ENCODE measurements around the gene TEKT1. TPM values are rescaled to one million over a fixed set of nuclear protein-coding genes. Genes with fewer than 3 reads are reported as not detected.

The TEKT1 gene
- total RNA-seq, 1 donor from 2014 or later, result not detected

DNA sequence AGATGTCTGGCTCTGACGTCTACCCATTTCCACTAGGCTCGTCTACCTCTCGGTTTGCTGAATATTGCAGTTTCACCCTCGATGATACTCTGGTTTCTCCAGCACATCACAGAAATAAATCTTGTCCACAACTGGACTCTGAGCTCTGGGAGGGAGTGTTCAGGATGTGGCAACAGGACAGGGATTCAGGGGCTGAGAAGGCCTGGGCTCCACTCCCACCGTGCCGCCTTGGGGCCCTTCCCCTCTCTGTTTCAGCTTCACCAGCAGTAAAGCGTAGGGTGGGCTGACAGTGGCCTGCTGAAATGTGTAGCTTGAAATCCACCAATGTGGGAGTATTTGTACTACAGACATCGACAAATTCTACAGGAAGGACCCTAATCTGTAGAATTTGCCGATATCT is 20.0 kb downstream of the TEKT1 start:
- H3K4me3 Mint-ChIP-seq (ENCODE audit: unreplicated experiment), result no peak overlapping the region
- TF ChIP-seq CTCF (IDR thresholded peaks at IDR 0.05; ENCODE audit: insufficient read depth, low read depth, low read length), result no peak
- TF ChIP-seq EZH2 (IDR thresholded peaks at IDR 0.05; ENCODE audit: insufficient read depth, low read length), result no peak

GRCh38 chr17:6800422-6801027 is 31.0 kb downstream of the TEKT1 start:
- Mint-ChIP-seq H3K9me3 (ENCODE audit: unreplicated experiment) (peaks cover 8% of the 10 kb centered on the region), H3K4me1 (ENCODE audit: low read depth, unreplicated experiment) (peaks cover 3% of the 10 kb centered on the region), H3K36me3 (ENCODE audit: low read depth, unreplicated experiment) (no peaks in the 10 kb centered on the region), H3K27ac (ENCODE audit: unreplicated experiment) (no peak overlapping the region), H3K27me3 (ENCODE audit: low read depth, unreplicated experiment) (peaks cover 29% of the 10 kb centered on the region), H3K4me3 (ENCODE audit: unreplicated experiment) (no peak overlapping the region)
- no peaks in the 10 kb centered on the region for H3K9me3 ChIP-seq (ENCODE audit: insufficient read depth, low read depth, low read length)
- no peaks in the 10 kb centered on the region for H3K27me3 ChIP-seq (ENCODE audit: insufficient read depth, low read length)
- no peaks in the 10 kb centered on the region for H4K20me1 ChIP-seq (ENCODE audit: insufficient read depth, low read length)
- no peak overlapping the region for H3K27ac ChIP-seq (ENCODE audit: low read depth, low read length)
- no peak for DNase-seq (ENCODE audit: low read depth)
- H3K79me2 ChIP-seq (ENCODE audit: insufficient read depth, low read length), result no peaks in the 10 kb centered on the region
- no peak overlapping the region for H2AFZ ChIP-seq (ENCODE audit: low read depth, low read length)
- TF ChIP-seq EZH2 (IDR thresholded peaks at IDR 0.05; ENCODE audit: insufficient read depth, low read length), result no peak
- no peak for TF ChIP-seq CTCF (IDR thresholded peaks at IDR 0.05; ENCODE audit: insufficient read depth, low read depth, low read length)
- H3K36me3 ChIP-seq (ENCODE audit: insufficient read depth, low read length), result no peaks in the 10 kb centered on the region
- H3K4me3 ChIP-seq (ENCODE audit: insufficient read depth, low read depth, low read length), result no peak overlapping the region
- no peak overlapping the region for H3K4me2 ChIP-seq (ENCODE audit: low read length)
- H3K4me1 ChIP-seq (ENCODE audit: insufficient read depth, low read length), result no peaks in the 10 kb centered on the region
- H3K9ac ChIP-seq (ENCODE audit: low read length), result no peak overlapping the region
- FAIRE-seq, result no peak

More for the DNA sequence above, 20.0 kb downstream of the TEKT1 start:
- Histone ChIP-seq H3K27me3 (ENCODE audit: insufficient read depth, low read length) (no peaks in the 10 kb centered on the region), H3K36me3 (ENCODE audit: insufficient read depth, low read length) (no peaks in the 10 kb centered on the region), H3K9me3 (ENCODE audit: insufficient read depth, low read depth, low read length) (no peaks in the 10 kb centered on the region), H3K4me2 (ENCODE audit: low read length) (no peak overlapping the region), H4K20me1 (ENCODE audit: insufficient read depth, low read length) (no peaks in the 10 kb centered on the region), H3K9ac (ENCODE audit: low read length) (no peak overlapping the region), H3K4me3 (ENCODE audit: insufficient read depth, low read depth, low read length) (no peak overlapping the region), H3K79me2 (ENCODE audit: insufficient read depth, low read length) (no peaks in the 10 kb centered on the region), H2AFZ (ENCODE audit: low read depth, low read length) (no peak overlapping the region), H3K27ac (ENCODE audit: low read depth, low read length) (no peak overlapping the region), H3K4me1 (ENCODE audit: insufficient read depth, low read length) (no peaks in the 10 kb centered on the region)
- Mint-ChIP-seq H3K27me3 (ENCODE audit: low read depth, unreplicated experiment) (peaks cover 32% of the 10 kb centered on the region), H3K4me1 (ENCODE audit: low read depth, unreplicated experiment) (no peaks in the 10 kb centered on the region), H3K27ac (ENCODE audit: unreplicated experiment) (no peak overlapping the region), H3K36me3 (ENCODE audit: low read depth, unreplicated experiment) (no peaks in the 10 kb centered on the region), H3K9me3 (ENCODE audit: unreplicated experiment) (peaks cover 12% of the 10 kb centered on the region)
- FAIRE-seq, result no peak
- no peak for DNase-seq (ENCODE audit: low read depth)

DNA sequence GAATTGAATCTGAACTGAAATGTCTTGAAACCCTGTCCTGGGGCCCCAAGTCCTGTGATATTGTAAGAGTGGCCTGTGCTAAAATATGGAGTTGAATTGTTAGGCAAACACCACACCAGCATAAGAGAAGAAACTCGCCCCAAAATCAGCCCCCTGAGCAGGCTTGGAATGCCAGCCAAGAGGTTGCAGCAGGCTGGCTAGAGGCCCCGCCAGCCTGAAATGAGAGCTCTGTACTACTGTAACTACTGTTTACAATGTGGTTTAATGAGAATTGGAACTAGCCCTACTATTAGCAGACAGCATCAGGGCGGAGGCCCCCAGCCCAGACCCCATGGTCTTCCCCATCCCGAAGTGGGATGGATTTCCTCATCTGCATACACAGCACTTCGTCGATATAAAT is 31.8 kb downstream of the TEKT1 start:
- no peak for FAIRE-seq

More for the DNA sequence above, 31.8 kb downstream of the TEKT1 start:
- Histone ChIP-seq H3K4me1 (ENCODE audit: insufficient read depth, low read length) (no peaks in the 10 kb centered on the region), H2AFZ (ENCODE audit: low read depth, low read length) (no peak overlapping the region), H3K4me3 (ENCODE audit: insufficient read depth, low read depth, low read length) (no peak overlapping the region), H3K9ac (ENCODE audit: low read length) (no peak overlapping the region), H4K20me1 (ENCODE audit: insufficient read depth, low read length) (no peaks in the 10 kb centered on the region), H3K4me2 (ENCODE audit: low read length) (no peak overlapping the region), H3K36me3 (ENCODE audit: insufficient read depth, low read length) (no peaks in the 10 kb centered on the region), H3K79me2 (ENCODE audit: insufficient read depth, low read length) (no peaks in the 10 kb centered on the region), H3K27ac (ENCODE audit: low read depth, low read length) (no peak overlapping the region), H3K9me3 (ENCODE audit: insufficient read depth, low read depth, low read length) (no peaks in the 10 kb centered on the region), H3K27me3 (ENCODE audit: insufficient read depth, low read length) (no peaks in the 10 kb centered on the region)
- Mint-ChIP-seq H3K36me3 (ENCODE audit: low read depth, unreplicated experiment) (no peaks in the 10 kb centered on the region), H3K9me3 (ENCODE audit: unreplicated experiment) (peaks cover 3% of the 10 kb centered on the region), H3K27ac (ENCODE audit: unreplicated experiment) (no peak overlapping the region), H3K4me3 (ENCODE audit: unreplicated experiment) (no peak overlapping the region), H3K27me3 (ENCODE audit: low read depth, unreplicated experiment) (peaks cover 21% of the 10 kb centered on the region), H3K4me1 (ENCODE audit: low read depth, unreplicated experiment) (peaks cover 3% of the 10 kb centered on the region)
- no peak for DNase-seq (ENCODE audit: low read depth)
- TF ChIP-seq CTCF (IDR thresholded peaks at IDR 0.05; ENCODE audit: insufficient read depth, low read depth, low read length) (no peak), EZH2 (IDR thresholded peaks at IDR 0.05; ENCODE audit: insufficient read depth, low read length) (no peak)
